ENCODE measurements around the gene PTPRK.
"Not testable (repeated sequence)": the region's sequence is repeated elsewhere in the genome, so short reads cannot be mapped to it uniquely, and the experiment has no call there.

PTPRK gene

DNA sequence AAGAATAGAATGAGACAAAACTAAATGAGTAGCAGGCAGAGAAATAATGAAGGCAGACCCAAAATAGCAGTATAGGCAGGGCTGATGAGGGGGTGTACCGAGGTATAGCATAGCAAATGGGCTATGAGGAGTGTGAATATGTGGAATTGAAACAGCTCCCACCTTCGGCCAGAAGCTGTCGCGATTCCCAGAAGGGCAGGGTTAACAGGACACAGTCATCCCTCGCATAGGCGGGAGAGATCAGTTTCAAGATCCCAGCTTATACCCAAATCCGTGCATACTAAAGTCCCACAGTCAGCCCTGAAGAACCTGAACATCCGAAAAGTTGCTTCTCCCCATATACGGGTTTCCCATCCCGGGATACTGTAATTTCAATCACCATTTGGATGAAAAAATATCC, 82.7 kb downstream of the PTPRK start:
- DNase-seq = no peak

DNA sequence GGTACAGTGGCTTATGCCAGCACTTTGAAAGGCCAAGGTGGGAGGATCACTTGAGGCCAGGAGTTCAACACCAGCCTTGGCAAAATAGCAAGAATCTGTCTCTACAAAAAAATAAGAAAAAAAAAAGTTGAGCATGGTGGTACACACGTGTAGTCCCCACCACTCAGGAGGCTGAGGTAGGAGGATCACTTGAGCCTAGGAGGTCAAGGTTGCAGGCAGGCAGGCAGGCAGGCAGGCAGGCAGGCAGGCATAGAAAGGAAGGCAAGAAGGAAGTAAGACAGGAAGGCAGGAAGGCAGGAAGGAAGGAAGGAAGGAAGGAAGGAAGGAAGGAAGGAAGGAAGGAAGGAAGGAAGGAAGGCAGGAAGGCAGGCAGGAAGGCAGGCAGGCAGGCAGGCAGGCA, 85.6 kb downstream of the PTPRK start:
- DNase-seq = not testable (repeated sequence)

DNA sequence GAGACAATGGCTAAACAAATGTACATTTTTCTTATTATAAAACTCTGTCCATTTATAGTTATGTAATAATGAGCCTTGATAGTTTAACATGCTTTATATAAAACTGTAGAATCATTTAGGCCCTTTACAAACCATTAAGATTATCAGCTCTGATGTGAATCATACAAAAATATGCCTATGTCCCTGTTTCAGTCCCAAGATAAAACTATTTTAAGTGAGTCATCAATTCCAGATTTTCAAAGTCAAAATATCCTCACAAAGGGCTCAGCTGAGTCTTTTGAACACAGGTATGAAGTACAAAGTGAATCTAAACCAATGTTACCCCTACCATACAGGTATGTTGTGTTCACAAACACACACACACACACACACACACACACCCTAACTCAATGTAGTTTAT, 88.0 kb downstream of the PTPRK start:
- no peak for DNase-seq

GRCh38 chr6:128427139-128427538, 93.3 kb downstream of the PTPRK start:
- DNase-seq = no peak

GRCh38 chr6:128425856-128426255, 94.5 kb downstream of the PTPRK start:
- no peak for DNase-seq

DNA sequence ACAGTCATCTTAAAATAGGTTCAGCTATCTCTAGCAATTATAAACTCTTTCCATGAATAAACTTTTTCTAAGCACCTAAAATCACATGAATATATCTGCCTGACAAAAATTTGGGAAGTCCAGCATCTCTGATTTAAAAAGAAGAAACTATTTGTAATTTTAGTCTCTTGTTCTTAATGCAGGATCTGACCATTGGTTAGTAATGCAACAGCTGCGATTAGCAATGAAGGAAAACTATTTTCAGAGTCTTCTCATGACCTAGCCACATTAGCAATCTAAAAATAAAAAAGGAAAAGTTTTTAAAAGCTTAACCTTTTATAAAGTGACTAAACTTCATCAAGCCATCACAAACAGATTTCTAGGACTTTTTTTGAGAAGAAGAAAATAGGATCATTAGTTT, 97.5 kb downstream of the PTPRK start:
- no peak for DNase-seq

GRCh38 chr6:128422200-128422599, 98.2 kb downstream of the PTPRK start:
- DNase-seq = no peak

DNA sequence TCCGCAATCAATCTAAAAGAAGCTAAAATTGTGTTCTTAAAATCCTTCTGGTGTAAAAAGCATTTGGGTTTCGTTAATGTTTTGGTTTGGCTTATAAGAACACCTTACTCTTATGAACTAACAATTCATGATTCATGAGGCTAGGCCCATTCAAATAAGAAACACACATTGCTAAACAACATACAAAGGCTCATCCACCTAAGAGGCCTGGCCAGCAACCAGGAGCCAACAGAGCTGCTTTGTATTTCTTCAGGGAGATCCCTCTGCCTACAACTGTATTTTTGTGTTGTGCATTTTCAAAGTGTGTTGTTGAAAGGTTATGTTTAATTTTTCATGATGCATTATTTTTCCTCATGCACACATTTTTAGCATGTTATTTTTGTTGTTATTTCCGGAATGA, 98.6 kb downstream of the PTPRK start:
- no peak for DNase-seq

DNA sequence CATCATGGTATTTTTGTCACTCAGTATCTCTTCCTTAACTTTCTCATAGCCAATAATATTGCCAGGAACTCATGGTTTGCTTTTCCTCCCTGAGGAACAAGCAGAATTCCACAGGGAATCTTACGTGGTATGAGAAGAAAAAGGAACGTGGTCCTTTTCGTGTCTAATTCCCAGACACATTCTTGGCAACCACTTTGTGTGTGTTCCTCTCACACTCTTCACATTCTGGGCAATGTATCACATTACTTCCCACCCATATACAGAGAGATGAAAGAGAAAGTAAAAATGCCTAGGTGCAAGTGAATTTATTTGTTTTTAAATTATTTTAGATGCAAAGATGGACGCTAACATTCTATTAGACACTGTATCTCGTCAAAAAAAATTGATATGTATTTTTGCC, 102.7 kb downstream of the PTPRK start:
- DNase-seq = no peak

DNA sequence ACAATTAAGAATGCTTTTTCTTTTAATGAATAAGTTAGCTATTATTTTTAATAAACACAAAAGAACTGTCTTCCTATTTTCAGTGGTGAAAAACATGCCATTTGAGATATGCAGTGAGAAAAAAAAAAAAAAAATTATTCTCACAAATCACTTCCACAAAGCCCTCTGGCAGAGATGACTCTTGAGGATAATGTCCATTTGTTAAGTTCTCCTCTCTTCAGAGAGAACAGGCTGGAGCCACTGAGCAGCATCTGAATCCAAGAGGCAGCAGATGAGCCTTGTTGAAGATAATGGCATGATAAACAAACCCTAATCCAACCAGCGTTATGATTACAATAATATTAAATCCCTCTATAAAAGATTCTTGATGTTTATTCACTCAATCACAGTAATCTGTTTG, 105.0 kb downstream of the PTPRK start:
- DNase-seq = no peak

GRCh38 chr6:128414943-128415342, 105.5 kb downstream of the PTPRK start:
- DNase-seq = no peak

DNA sequence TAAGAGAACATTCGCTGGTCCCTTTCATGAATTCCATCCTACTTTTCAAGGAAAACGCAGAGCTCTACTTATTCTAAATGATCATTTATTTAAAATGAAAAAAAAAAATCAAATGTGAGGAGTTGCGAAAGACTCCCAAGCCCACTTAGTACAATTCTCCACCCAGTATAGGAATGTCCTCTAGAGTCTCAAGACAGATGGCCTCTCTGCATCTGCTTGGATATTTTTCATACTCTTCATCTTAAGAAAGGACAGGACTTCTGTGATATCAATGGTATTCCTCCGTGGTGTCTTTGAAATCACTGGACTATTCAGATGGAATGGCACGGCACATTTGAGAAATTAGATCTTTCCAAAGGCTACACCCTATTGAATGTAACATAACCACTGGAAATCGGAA, 107.1 kb downstream of the PTPRK start:
- no peak for DNase-seq

- no peak for DNase-seq
Observed at GRCh38 chr6:128412680-128413079, 107.7 kb downstream of the PTPRK start.

- no peak for DNase-seq
Observed at GRCh38 chr6:128410584-128410983, 109.8 kb downstream of the PTPRK start.

DNA sequence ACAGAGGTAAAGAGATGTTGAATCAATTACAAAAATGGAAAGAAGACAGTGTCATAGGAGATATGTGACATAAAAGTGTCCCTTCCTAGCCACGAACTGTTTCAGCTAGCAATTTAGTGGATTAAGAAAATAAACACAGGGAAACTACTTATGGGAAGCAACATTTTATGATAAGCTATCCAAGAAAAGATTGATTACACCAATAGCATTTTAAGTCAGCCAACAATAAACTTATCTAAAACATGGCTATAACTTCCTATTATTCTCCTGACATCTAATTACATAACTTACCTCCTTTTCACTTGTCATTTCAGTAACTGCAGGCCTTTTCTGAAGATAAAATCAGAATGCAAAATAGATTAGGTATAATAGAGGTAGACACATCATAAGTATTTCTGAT, 111.4 kb downstream of the PTPRK start:
- DNase-seq = no peak

DNA sequence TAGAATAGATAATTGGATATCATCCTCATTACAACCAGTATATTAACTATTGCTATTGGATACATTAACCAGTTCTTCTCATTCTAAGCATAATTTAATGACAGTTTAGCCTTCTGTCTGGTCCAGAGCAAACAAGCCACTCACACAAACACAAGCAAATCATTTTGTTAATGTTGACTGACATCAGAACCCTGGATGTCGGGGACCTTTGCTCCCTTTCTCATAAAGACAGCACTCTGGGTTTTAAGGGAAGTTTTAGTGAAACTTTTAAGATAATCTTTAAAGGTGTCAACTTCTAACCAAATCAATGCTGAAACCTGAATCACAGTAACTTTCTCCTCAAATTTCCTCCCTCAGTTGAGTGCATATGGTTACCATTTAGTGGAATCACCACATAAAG, 113.9 kb downstream of the PTPRK start:
- no peak for DNase-seq

- DNase-seq = no peak
Observed at GRCh38 chr6:128403618-128404444, 116.6 kb downstream of the PTPRK start.

GRCh38 chr6:128400875-128401274, 119.5 kb downstream of the PTPRK start:
- DNase-seq = no peak

- no peak for DNase-seq
Observed at GRCh38 chr6:128397996-128398395, 122.4 kb downstream of the PTPRK start.

- DNase-seq = no peak
Observed at GRCh38 chr6:128395596-128395995, 124.8 kb downstream of the PTPRK start.

GRCh38 chr6:128395188-128395587, 125.2 kb downstream of the PTPRK start:
- DNase-seq = no peak

DNA sequence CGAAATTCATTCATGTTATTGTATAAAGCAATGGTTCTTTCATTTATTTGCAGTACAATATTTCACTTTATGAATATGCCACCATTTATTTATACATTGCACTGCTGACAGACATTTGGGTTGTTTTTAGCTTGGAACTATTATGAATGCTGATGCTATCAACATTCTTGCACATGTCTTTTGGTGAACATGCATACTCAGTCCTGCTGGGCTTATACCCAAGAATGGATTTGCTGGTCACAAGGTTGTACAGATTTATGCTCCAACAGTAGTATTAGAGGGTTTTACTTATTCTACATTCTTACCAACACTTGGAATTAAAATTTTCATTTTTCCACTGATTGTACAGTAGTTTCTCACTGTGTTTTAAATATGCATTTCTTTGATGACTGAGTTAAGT, 126.2 kb downstream of the PTPRK start:
- DNase-seq = no peak

DNA sequence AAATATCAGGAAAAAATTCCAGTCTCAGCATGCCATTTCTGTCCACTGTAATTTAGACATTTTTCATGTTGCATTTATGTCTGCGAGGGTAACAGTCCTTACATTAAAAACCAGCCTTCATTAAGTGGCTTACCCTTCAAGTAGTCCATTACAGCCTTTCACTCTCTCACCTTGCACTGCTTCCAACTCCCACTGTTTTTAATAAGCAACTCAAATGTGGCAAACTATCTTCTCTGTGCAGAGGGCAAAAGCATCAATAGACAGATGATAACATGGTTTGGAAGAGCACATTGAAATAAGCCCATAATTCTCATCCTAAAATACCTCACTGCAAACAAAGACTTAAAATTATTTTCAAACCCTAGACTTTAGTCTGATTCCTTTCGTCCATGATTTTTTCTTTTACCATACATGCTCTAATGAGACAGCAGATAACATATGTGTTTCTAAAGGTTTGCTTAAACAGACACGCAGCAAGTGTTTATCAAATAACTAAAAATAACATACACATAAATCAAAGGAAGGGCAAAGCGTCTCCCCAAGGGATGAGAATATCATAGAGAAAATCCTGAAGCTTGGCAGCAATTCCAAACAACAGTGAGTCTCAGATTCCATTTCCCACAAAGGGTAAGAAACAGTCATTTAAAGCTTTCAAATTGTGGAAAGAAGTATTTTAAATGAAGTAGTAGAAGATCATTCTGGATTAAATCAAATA, 130.4 kb downstream of the PTPRK start:
- no peak for DNase-seq

DNA sequence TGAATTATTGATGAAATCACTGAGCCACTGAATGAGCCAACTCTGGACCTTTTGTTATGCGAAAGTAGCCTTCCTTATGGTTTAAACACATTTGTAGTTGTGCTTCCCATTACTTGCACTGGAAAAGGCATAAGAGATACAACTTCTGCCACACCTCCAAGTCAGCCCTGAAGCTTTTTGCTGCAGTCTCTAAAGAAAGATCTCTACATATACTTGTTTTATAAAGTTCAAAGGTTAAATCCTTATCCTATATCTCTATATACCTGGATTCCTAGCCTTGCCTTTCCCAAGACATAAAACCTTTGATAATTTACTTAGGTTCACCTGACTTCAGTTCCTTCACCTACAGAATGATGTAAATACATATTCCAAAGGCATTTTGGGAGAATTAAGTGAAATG, 132.0 kb downstream of the PTPRK start:
- DNase-seq = no peak

DNA sequence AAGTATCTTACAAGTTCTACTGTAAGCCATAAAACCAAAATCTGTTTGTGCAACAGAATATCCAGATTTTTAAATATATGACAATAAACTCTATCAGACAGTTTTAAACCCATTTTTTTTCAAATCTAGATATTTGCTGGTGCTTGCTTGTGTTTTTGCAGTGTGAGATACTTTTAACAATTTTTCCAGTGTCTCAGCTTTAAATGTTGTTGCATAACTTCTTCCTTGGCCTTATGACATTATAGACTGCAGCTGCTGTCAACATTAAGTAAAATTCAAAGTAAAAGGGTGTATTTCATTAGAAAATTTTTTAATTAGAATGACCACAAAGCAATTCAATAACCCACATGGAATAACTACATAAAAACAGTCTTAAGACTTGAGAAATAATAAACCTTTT, 139.5 kb downstream of the PTPRK start:
- no peak for DNase-seq

Data from stimulated activated CD4-positive, alpha-beta T cell treated with anti-CD3 and anti-CD28 coated beads, Interleukin-1b, Interleukin-23, amount 100 ng/mL, for 48 hours (primary cell).